Activated CD8-positive, alpha-beta memory T cell treated with anti-CD3 and anti-CD28 coated beads, Interleukin-2, amount 10 ng/mL, durations not matched to agents 7 days and 5 days (primary cell): ENCODE data around the gene RNASE9. TPM values are rescaled to one million over a fixed set of nuclear protein-coding genes. Genes with fewer than 3 reads are reported as not detected.
"Not testable (repeated sequence)": the region's sequence is repeated elsewhere in the genome, so short reads cannot be mapped to it uniquely, and the experiment has no call there.

Experiments used
- ATAC-seq: fragments of 150-1000 bp; cut with Tn5 transposase; one replicate; pipeline ENCODE4 v1.10.0; 2021; ENCODE audit warnings: moderate library complexity
- CTCF ChIA-PET: fragments of 350-600 bp; sonication (Branson Sonifier 250); formaldehyde crosslinking; loops from one replicate; lab custom pipeline; 2021; ENCODE audit warnings: antibody characterized with exemption; lab: Charles Lee
- DNase-seq: peaks from one replicate; pipeline ENCODE4 v3.0.0-alpha.2; 2020
- H3K27ac Mint-ChIP-seq: one replicate; pipeline ENCODE4 v1.8.0; 2021; ENCODE audit warnings: mild to moderate bottlenecking, mixed read lengths
- H3K27me3 Mint-ChIP-seq: one replicate; pipeline ENCODE4 v1.8.0; 2021; ENCODE audit warnings: mixed read lengths
- H3K36me3 Mint-ChIP-seq: one replicate; pipeline ENCODE4 v1.8.0; 2021; ENCODE audit warnings: mild to moderate bottlenecking, mixed read lengths
- H3K4me1 Mint-ChIP-seq: one replicate; pipeline ENCODE4 v1.8.0; 2021; ENCODE audit warnings: mixed read lengths
- H3K4me3 Mint-ChIP-seq: one replicate; pipeline ENCODE4 v1.8.0; 2021; ENCODE audit warnings: mild to moderate bottlenecking, moderate library complexity, mixed read lengths
- H3K9me3 Mint-ChIP-seq: one replicate; pipeline ENCODE4 v1.8.0; 2022; ENCODE audit warnings: low read depth, mixed read lengths
- total RNA-seq, 2 experiments: library from RNA; stranded (reverse); gene quantifications; one replicate each; pipeline ENCODE4 v1.2.3, GENCODE V29; 2021

Gene RNASE9
- total RNA-seq, 2 experiments from 2014 or later: not detected

DNA sequence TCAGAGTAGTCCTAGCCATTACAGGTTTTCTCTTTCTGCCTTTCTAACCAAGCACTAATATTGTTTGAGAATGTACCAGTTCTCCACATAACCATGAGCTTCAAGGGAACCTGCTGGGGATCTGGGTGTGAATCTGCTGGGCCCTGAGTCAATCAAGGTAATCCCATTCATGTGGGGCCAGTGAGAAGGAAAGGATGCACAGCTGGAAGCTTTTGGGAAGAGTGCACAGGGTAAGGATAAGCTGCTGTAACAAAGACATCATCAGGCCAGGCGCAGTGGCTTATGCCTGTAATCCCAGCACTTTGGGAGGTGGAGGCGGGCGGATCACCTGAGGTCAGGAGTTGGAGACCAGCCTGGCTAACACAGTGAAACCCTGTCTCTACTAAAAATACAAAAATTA is 34.9 kb upstream of the RNASE9 start:
- H3K9me3 Mint-ChIP-seq, H3K27ac Mint-ChIP-seq, H3K4me1 Mint-ChIP-seq, ATAC-seq, CTCF ChIA-PET, H3K36me3 Mint-ChIP-seq, H3K4me3 Mint-ChIP-seq, DNase-seq: not testable (repeated sequence)
- peaks cover 23% of the 10 kb centered on the region for H3K27me3 Mint-ChIP-seq

- H3K4me1 Mint-ChIP-seq: peaks cover 7% of the 10 kb centered on the region
- H3K36me3 Mint-ChIP-seq: peaks cover 2% of the 10 kb centered on the region
- no peak overlapping the region for H3K27ac Mint-ChIP-seq
- CTCF ChIA-PET: no interaction called here
- ATAC-seq (no peak), DNase-seq (no peak)
- H3K9me3 Mint-ChIP-seq: no peaks in the 10 kb centered on the region
- H3K27me3 Mint-ChIP-seq: peaks cover 25% of the 10 kb centered on the region
- H3K4me3 Mint-ChIP-seq: no peak overlapping the region
Measured at GRCh38 chr14:20592574-20592973, 31.7 kb upstream of the RNASE9 start.

GRCh38 chr14:20591235-20591634 is 30.4 kb upstream of the RNASE9 start, which contains the start of gene RNASE12:
RNASE12 (minus strand) TSS chr14:20591376; CDS start chr14:20590723, 653 bp downstream.
- CTCF ChIA-PET: no interaction called here
- DNase-seq (no peak), ATAC-seq (no peak)
- peaks cover 14% of the 10 kb centered on the region for H3K4me1 Mint-ChIP-seq
- H3K27me3 Mint-ChIP-seq: peaks cover 25% of the 10 kb centered on the region
- peaks cover 3% of the 10 kb centered on the region for H3K36me3 Mint-ChIP-seq
- no peaks in the 10 kb centered on the region for H3K9me3 Mint-ChIP-seq
- no peak within 1 kb of the TSS for H3K4me3 Mint-ChIP-seq
- no peak within 1 kb of the TSS for H3K27ac Mint-ChIP-seq

GRCh38 chr14:20587489-20588154 is 26.8 kb upstream of the RNASE9 start, which contains the start of gene RNASE11:
RNASE11 (minus strand) TSS chr14:20588001.
- Mint-ChIP-seq H3K4me1 (peaks cover 14% of the 10 kb centered on the region), H3K36me3 (peaks cover 8% of the 10 kb centered on the region), H3K27ac (peak within 1 kb of the TSS; percentile 54), H3K9me3 (no peaks in the 10 kb centered on the region), H3K27me3 (peaks cover 27% of the 10 kb centered on the region), H3K4me3 (no peak within 1 kb of the TSS)
- DNase-seq (no peak), ATAC-seq (peak; percentile 76)
- CTCF ChIA-PET: interaction anchor here (0.7 to 2.2 kb wide), 6 partner anchors 10 to 245 kb away, joined by 3 to 7 read pairs (median 4); no protein-coding TSS in a partner anchor

DNA sequence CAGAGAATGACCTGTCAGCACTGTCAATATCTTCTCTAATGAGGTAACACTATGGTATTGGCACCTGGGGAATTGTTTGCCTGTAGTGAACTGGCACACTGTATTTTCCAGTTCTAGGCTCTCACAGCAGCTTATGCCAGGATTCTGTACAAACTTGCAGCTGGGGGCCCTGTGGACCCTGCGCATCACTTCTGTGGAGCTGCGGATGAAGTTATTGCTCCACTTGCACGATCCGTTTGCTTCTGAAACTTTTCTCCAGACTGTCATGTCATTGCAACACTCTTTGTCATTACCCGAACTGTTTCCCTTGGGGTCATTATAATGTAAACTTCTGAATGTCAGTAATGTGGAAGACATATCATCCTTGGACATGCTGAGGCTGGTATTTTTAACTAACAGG is 23.1 kb upstream of the RNASE9 start:
- Mint-ChIP-seq H3K36me3 (peaks cover 8% of the 10 kb centered on the region), H3K27ac (no peak overlapping the region), H3K4me1 (peaks cover 12% of the 10 kb centered on the region), H3K9me3 (no peaks in the 10 kb centered on the region), H3K4me3 (no peak overlapping the region), H3K27me3 (peaks cover 14% of the 10 kb centered on the region)
- DNase-seq (no peak), ATAC-seq (no peak)
- CTCF ChIA-PET: no interaction called here

- Mint-ChIP-seq H3K4me3 (no peak overlapping the region), H3K36me3 (peaks cover 8% of the 10 kb centered on the region), H3K27ac (no peak overlapping the region), H3K27me3 (peaks cover 14% of the 10 kb centered on the region), H3K9me3 (no peaks in the 10 kb centered on the region), H3K4me1 (peaks cover 12% of the 10 kb centered on the region)
- CTCF ChIA-PET: no interaction called here
- no peak for ATAC-seq
- no peak for DNase-seq
Measured at GRCh38 chr14:20583142-20583541, 22.3 kb upstream of the RNASE9 start.

GRCh38 chr14:20580242-20580641 is 19.4 kb upstream of the RNASE9 start:
- DNase-seq (no peak), ATAC-seq (no peak)
- Mint-ChIP-seq H3K4me3 (no peak overlapping the region), H3K9me3 (no peaks in the 10 kb centered on the region), H3K36me3 (no peaks in the 10 kb centered on the region), H3K4me1 (no peaks in the 10 kb centered on the region), H3K27me3 (peaks cover 10% of the 10 kb centered on the region), H3K27ac (no peak overlapping the region)
- CTCF ChIA-PET: interaction anchor here (0.9 kb wide), 1 partner anchor 30 kb away, joined by 3 read pairs; no protein-coding TSS in a partner anchor

DNA sequence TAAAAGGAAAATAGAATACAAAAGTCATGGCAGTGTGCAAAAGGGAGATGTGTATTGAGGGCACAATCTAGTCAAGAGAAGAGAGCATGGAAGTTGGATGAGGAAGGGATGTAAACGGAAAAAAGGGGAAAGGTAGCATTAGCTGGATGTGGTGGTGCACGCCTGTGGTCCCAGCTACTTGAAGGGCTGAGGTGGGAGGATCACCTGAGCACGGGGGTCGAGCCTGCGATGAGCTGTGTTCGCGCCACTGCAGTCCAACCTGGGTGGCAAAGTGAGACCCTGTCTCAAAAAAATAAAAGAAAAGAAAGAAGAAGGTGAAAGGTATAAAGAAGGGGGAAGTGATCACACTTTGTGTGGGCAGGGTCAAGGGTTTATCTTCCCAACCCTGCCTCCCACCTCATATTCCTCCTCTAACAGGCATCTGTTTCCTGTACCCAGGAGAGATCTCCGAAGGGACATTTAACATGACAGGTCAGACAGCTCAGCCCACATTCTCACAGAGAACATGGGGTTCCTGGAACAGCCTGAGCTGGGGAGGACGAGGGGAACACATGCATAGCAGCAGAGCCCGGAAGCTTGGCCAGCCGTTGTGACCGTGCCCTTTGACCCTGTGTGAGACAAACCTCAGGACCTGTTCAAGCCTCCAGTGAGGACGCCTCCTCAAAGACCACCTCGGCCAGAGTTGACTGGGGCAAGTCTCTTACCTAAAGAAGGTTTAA is 18.1 kb upstream of the RNASE9 start:
- DNase-seq (no peak), ATAC-seq (no peak)
- no peaks in the 10 kb centered on the region for H3K4me1 Mint-ChIP-seq
- no peak overlapping the region for H3K4me3 Mint-ChIP-seq
- peaks cover 10% of the 10 kb centered on the region for H3K27me3 Mint-ChIP-seq
- no peaks in the 10 kb centered on the region for H3K36me3 Mint-ChIP-seq
- CTCF ChIA-PET: no interaction called here
- no peak overlapping the region for H3K27ac Mint-ChIP-seq
- H3K9me3 Mint-ChIP-seq: no peaks in the 10 kb centered on the region

GRCh38 chr14:20578325-20578724 is 17.5 kb upstream of the RNASE9 start:
- no peaks in the 10 kb centered on the region for H3K36me3 Mint-ChIP-seq
- CTCF ChIA-PET: no interaction called here
- H3K27me3 Mint-ChIP-seq: peaks cover 7% of the 10 kb centered on the region
- H3K4me3 Mint-ChIP-seq: no peak overlapping the region
- H3K9me3 Mint-ChIP-seq: no peaks in the 10 kb centered on the region
- ATAC-seq (no peak), DNase-seq (no peak)
- H3K27ac Mint-ChIP-seq: no peak overlapping the region
- H3K4me1 Mint-ChIP-seq: no peaks in the 10 kb centered on the region

DNA sequence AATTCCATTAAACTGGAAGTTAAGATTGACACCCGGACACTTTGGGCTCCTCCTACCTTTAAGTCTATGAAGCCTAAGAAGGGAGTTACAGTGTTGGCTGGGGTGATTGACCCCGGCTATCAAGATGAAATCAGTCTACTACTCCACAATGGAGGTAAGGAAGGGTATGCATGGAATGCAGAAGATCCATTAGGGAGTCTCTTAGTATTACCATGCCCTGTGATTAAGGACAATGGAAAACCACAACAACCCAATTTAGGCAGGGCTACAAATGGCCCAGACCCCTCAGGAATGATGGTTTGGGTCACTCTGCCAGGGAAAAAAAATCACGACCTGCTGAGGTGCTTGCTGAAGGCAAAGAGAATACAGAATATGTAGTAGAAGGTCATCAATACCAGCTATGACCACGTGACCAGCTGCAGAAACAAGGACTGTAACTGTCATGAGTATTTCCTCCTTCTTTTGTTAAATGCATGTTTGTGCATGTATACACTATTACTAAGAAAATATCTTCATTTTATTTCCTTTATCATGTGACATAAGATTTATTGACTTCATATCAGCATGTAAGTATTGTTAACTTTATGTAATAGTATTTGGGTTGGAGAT is 11.6 kb upstream of the RNASE9 start:
- H3K27ac Mint-ChIP-seq, ATAC-seq, H3K4me1 Mint-ChIP-seq, H3K27me3 Mint-ChIP-seq, DNase-seq, H3K36me3 Mint-ChIP-seq, H3K9me3 Mint-ChIP-seq, H3K4me3 Mint-ChIP-seq, CTCF ChIA-PET: not testable (repeated sequence)

- H3K27ac Mint-ChIP-seq, H3K27me3 Mint-ChIP-seq, ATAC-seq, H3K9me3 Mint-ChIP-seq, DNase-seq, H3K4me3 Mint-ChIP-seq, H3K4me1 Mint-ChIP-seq, H3K36me3 Mint-ChIP-seq, CTCF ChIA-PET: not testable (repeated sequence)
Measured at GRCh38 chr14:20570720-20571119, 9.9 kb upstream of the RNASE9 start.

DNA sequence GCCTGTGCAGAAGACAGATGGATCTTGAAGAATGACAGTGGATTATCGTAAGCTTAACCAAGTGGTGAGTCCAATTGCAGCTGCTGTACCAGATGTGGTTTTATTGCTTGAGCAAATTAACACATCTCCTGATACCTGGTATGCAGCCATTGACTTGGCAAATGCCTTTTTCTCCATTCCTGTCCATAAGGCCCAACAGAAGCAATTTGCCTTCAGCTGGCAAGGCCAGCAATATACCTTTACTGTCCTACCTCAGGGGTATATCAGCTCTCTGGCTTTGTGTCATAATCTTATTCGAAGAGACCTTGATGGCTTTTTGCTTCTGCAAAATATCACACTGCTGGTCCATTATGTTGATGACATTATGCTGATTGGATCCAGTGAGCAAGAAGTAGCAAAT is 9.0 kb upstream of the RNASE9 start:
- ATAC-seq, H3K9me3 Mint-ChIP-seq, DNase-seq, H3K4me1 Mint-ChIP-seq, H3K27me3 Mint-ChIP-seq, H3K36me3 Mint-ChIP-seq, H3K4me3 Mint-ChIP-seq, H3K27ac Mint-ChIP-seq: not testable (repeated sequence)
- CTCF ChIA-PET: interaction anchor here (0.6 kb wide), 1 partner anchor 125 kb away, joined by 4 read pairs; no protein-coding TSS in a partner anchor

- DNase-seq: no peak
- peaks cover 8% of the 10 kb centered on the region for H3K4me1 Mint-ChIP-seq
- no peak for ATAC-seq
- CTCF ChIA-PET: interaction anchor here (0.6 kb wide), 1 partner anchor 126 kb away, joined by 4 read pairs; no protein-coding TSS in a partner anchor
- H3K27me3 Mint-ChIP-seq: peaks cover 2% of the 10 kb centered on the region
- H3K27ac Mint-ChIP-seq: no peak overlapping the region
- peaks cover 1% of the 10 kb centered on the region for H3K36me3 Mint-ChIP-seq
- H3K9me3 Mint-ChIP-seq: peaks cover 3% of the 10 kb centered on the region
- no peak overlapping the region for H3K4me3 Mint-ChIP-seq
Measured at GRCh38 chr14:20569066-20569465, 8.2 kb upstream of the RNASE9 start.
